ENCODE results near the gene MAGI2. TPM values are rescaled to one million over a fixed set of nuclear protein-coding genes. Genes with fewer than 3 reads are reported as not detected.

The MAGI2 gene
- polyA plus RNA-seq, 3 donors = 0.03 to 0.11 TPM; not detected in 1

DNA sequence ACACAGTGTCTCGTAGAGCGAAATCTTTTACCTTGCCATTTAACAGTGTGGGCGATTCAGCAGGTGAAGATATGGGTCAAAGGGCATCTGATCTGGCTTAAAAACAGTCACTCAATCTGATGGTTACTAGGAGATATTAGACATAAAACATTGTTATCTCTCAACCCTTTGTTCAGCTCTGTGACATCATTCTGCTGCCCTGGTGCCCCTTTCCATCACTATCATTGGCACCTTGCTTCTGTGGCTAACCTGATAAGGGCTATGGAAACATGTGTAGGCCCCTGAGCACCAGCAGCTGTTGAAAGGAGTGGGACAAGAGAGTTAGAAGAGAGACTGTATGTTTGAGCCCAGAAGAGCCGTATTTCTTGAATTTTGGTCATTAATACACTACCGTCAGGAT is 1004.6 kb downstream of the MAGI2 start:
- no peak overlapping the region for H3K4me3 ChIP-seq (replicated peaks in 1 of 3; ENCODE audit: low read depth in 2 of 3, low read length in 3 of 3)
- WGBS (ENCODE audit: insufficient coverage) = no CpG with 5 or more reads among the region's 5 CpGs
- no peaks in the 10 kb centered on the region for H4K20me1 ChIP-seq (ENCODE audit: insufficient read depth, low read length)
- intact Hi-C loops (cut with micrococcal nuclease) = no loop called here
- H3K27me3 ChIP-seq (ENCODE audit: control insufficient read depth in 2 of 2, insufficient read depth in 2 of 2, low read length in 2 of 2) = no peaks in the 10 kb centered on the region
- DNase-seq = no peak
- no peaks in the 10 kb centered on the region for H3K79me2 ChIP-seq (ENCODE audit: insufficient read depth, low read length)
- H3K4me2 ChIP-seq (replicated peaks; ENCODE audit: extremely low read depth, low read length, poor library complexity, severe bottlenecking) = no peak overlapping the region
- no peaks in the 10 kb centered on the region for H3K36me3 ChIP-seq (replicated peaks in 1 of 2; ENCODE audit: control insufficient read depth in 1 of 2, insufficient read depth in 2 of 2, low read length in 2 of 2)
- TF ChIP-seq, protein P1, sequence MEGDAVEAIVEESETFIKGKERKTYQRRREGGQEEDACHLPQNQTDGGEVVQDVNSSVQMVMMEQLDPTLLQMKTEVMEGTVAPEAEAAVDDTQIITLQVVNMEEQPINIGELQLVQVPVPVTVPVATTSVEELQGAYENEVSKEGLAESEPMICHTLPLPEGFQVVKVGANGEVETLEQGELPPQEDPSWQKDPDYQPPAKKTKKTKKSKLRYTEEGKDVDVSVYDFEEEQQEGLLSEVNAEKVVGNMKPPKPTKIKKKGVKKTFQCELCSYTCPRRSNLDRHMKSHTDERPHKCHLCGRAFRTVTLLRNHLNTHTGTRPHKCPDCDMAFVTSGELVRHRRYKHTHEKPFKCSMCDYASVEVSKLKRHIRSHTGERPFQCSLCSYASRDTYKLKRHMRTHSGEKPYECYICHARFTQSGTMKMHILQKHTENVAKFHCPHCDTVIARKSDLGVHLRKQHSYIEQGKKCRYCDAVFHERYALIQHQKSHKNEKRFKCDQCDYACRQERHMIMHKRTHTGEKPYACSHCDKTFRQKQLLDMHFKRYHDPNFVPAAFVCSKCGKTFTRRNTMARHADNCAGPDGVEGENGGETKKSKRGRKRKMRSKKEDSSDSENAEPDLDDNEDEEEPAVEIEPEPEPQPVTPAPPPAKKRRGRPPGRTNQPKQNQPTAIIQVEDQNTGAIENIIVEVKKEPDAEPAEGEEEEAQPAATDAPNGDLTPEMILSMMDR (IDR thresholded peaks at IDR 0.05) = no peak
- Mint-ChIP-seq H3K36me3 (no peaks in the 10 kb centered on the region), H3K9me3 (peaks cover 0 to 2% (median 0%) of the 10 kb centered on the region in 7 donors), H3K4me1 (no peaks in the 10 kb centered on the region), H3K4me3 (no peak overlapping the region), H3K27me3 (ENCODE audit: low read depth in 3 of 3) (no peaks in the 10 kb centered on the region), H3K27ac (no peak overlapping the region)
- H2AFZ ChIP-seq (ENCODE audit: insufficient read depth, low read depth, low read length, poor library complexity, severe bottlenecking) = no peak overlapping the region
- no peaks in the 10 kb centered on the region for H3K4me1 ChIP-seq (ENCODE audit: control insufficient read depth in 1 of 2, insufficient read depth in 2 of 2, low read length in 2 of 2)
- H3K9me3 ChIP-seq (replicated peaks in 1 of 2; ENCODE audit: control insufficient read depth in 1 of 2, insufficient read depth in 1 of 2, low read length in 2 of 2) = no peaks in the 10 kb centered on the region
- H3K9ac ChIP-seq (ENCODE audit: insufficient read depth, low read length, poor library complexity, severe bottlenecking) = no peak overlapping the region
- no peak overlapping the region for H3K27ac ChIP-seq (ENCODE audit: low read depth in 1 of 2, low read length in 2 of 2)

DNA sequence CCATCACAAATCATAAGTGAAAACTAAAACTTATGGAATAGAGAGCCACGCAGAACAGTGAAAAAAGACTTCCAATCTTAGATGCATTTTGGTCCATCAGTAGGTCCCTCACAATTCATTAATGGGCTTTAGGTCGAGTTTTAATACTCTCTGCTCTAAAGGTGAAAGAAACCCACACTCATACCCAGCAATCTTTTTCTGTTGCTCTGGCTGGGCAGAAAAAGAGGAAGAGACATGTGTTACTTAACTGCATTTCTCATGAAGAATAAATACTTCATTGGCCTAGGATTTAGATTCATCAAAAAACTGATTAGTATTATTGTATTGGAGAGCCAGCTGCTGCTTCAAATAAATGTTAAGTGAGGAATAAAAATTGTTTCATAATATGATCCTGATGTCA is 1009.2 kb downstream of the MAGI2 start:
- H3K4me3 Mint-ChIP-seq = no peak overlapping the region
- peaks cover 0 to 1% (median 0%) of the 10 kb centered on the region in 7 donors for H3K9me3 Mint-ChIP-seq
- Histone ChIP-seq H3K4me1 (ENCODE audit: control insufficient read depth in 1 of 2, insufficient read depth in 2 of 2, low read length in 2 of 2) (no peaks in the 10 kb centered on the region), H3K27ac (ENCODE audit: low read depth in 1 of 2, low read length in 2 of 2) (no peak overlapping the region), H3K4me2 (replicated peaks; ENCODE audit: extremely low read depth, low read length, poor library complexity, severe bottlenecking) (no peak overlapping the region), H3K4me3 (replicated peaks in 1 of 3; ENCODE audit: low read depth in 2 of 3, low read length in 3 of 3) (no peak overlapping the region), H4K20me1 (ENCODE audit: insufficient read depth, low read length) (no peaks in the 10 kb centered on the region), H3K36me3 (replicated peaks in 1 of 2; ENCODE audit: control insufficient read depth in 1 of 2, insufficient read depth in 2 of 2, low read length in 2 of 2) (no peaks in the 10 kb centered on the region), H3K79me2 (ENCODE audit: insufficient read depth, low read length) (no peaks in the 10 kb centered on the region), H3K27me3 (ENCODE audit: control insufficient read depth in 2 of 2, insufficient read depth in 2 of 2, low read length in 2 of 2) (no peaks in the 10 kb centered on the region), H3K9me3 (replicated peaks in 1 of 2; ENCODE audit: control insufficient read depth in 1 of 2, insufficient read depth in 1 of 2, low read length in 2 of 2) (no peaks in the 10 kb centered on the region), H3K9ac (ENCODE audit: insufficient read depth, low read length, poor library complexity, severe bottlenecking) (no peak overlapping the region), H2AFZ (ENCODE audit: insufficient read depth, low read depth, low read length, poor library complexity, severe bottlenecking) (no peak overlapping the region)
- intact Hi-C loops (cut with micrococcal nuclease) = no loop called here
- H3K27ac Mint-ChIP-seq = no peak overlapping the region
- no peaks in the 10 kb centered on the region for H3K36me3 Mint-ChIP-seq
- DNase-seq = no peak
- no CpG with 5 or more reads among the region's 2 CpGs for WGBS (ENCODE audit: insufficient coverage)
- peaks cover 0 to 2% (median 0%) of the 10 kb centered on the region in 3 donors for H3K27me3 Mint-ChIP-seq (ENCODE audit: low read depth in 3 of 3)
- TF ChIP-seq, protein P1 (IDR thresholded peaks at IDR 0.05) = no peak
- no peaks in the 10 kb centered on the region for H3K4me1 Mint-ChIP-seq

Measured in CD14-positive monocyte (primary cell).